GM12865 (cell line): Measurements from ENCODE around the gene SPTLC2.

Experiments used
- DNase-seq: peaks from one replicate; pipeline ENCODE4 v3.0.0; 2010; ENCODE audit warnings: low read depth
- H3K4me3 ChIP-seq: 2 replicates; pipeline ENCODE4 v1.5.1; 2011; ENCODE audit warnings: mild to moderate bottlenecking, low read depth, low read length, control low read depth
- CTCF ChIP-seq: IDR thresholded peaks from 2 replicates; pipeline ENCODE4 v1.5.1; 2011; ENCODE audit warnings: low read length, control low read depth, low read depth, inconsistent platforms; ENCODE audit not compliant: insufficient read depth; ENCODE audit errors: missing control alignments

SPTLC2 gene

GRCh38 chr14:77502109-77502782 is 114.2 kb downstream of the SPTLC2 start:
- TF ChIP-seq CTCF, result no peak
- no peak overlapping the region for H3K4me3 ChIP-seq
- DNase-seq, result no peak

DNA sequence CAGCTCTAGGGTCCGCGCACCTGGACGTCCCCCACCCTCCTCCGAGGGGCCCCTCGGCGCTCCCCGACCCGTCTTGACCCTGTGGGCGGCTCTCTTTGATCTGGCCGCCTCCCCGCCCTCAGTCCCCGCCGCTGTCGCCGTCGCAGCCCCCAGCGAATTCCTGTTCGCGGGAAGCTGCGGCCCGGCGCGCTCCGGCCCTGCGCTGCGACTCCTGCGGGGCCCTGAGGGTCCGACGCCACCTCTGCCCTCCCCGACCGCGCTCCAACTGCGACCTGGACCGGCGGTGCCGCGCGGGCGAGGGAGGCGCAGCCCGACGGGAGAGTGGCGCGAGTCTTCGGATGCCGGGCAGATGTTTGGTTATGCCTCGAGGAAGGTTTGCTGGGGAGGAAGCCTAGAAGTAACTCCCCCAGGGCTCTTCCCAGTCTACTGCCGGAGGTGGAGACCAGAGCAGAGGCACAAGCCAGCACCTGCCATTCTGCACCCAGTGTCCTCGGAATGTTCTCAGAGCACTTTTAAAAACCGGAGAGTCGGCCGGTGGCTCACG is 117.4 kb downstream of the SPTLC2 start:
- DNase-seq, result no peak
- TF ChIP-seq CTCF, result no peak
- H3K4me3 ChIP-seq, result peak overlapping the region; percentile 50

- TF ChIP-seq CTCF, result no peak
- peak; percentile 60 for DNase-seq
- H3K4me3 ChIP-seq, result peak within 1 kb of the TSS; percentile 50
These were observed 118.1 kb downstream of the SPTLC2 start, which contains the start of gene ISM2 for GRCh38 chr14:77498120-77498979. Gene ISM2, minus strand, starts transcription at chr14:77498816. Its CDS starts 23 bp downstream, at chr14:77498793.

GRCh38 chr14:77495334-77495733 is 121.1 kb downstream of the SPTLC2 start:
- no peak overlapping the region for H3K4me3 ChIP-seq
- no peak for DNase-seq
- no peak for TF ChIP-seq CTCF

GRCh38 chr14:77491056-77491455 is 125.4 kb downstream of the SPTLC2 start:
- no peak for DNase-seq
- no peak overlapping the region for H3K4me3 ChIP-seq
- TF ChIP-seq CTCF, result no peak

DNA sequence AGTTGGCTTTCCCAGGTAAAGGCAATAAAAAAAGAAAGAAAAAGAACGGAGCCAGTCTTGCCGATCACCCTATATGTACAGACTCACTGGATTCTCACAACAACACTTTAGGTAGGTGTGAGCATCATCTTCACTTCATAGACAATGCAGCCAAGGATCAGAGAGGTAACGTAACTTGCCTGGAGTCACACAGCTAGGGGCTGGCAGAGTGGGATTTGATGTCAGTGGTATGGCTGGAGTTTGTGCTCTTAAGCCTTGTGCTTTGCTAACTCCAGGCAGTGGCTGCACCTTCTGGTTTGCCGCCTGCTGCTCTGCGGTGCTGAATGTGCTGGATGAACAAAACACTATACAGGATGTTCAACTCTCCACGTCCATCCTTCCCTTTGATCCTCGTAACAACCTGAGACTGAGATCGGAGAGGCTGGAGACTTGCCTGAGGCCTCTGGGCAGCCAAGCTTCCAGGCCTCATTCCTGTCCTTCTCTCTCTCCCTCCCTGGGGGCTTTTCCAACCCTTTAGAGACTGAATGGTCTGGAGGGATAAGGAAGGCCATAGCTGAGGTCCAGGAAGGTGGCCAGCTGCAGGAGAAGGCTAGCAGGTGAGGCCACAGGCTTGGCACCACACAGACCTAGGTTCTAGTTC is 126.0 kb downstream of the SPTLC2 start:
- H3K4me3 ChIP-seq, result no peak overlapping the region
- no peak for DNase-seq
- no peak for TF ChIP-seq CTCF
